Right lobe of liver (tissue), 6 donors: ENCODE data around the gene FBXW5. TPM values are rescaled to one million over a fixed set of nuclear protein-coding genes. Genes with fewer than 3 reads are reported as not detected.
A peak's percentile ranks its signal among the peaks of the same experiment; 100 is the strongest.

ENCODE experiments used
- ATAC-seq, 4 donors: fragments of 200-7000 bp; cut with Tn5 transposase; one replicate each; pipeline ENCODE4 v1.9.1; 2020; ENCODE audit warnings: mild to moderate bottlenecking in 4 of 4, moderate library complexity in 4 of 4
- DNase-seq, 3 donors: peaks; one replicate each; pipeline ENCODE4 v3.0.0-alpha.2; 2020
- H3K27ac ChIP-seq, 3 donors: fragments of 200-600 bp; one replicate each; pipeline ENCODE4 v1.8.0; 2022
- H3K27me3 ChIP-seq, 2 donors: fragments of 200-600 bp; one replicate each; pipeline ENCODE4 v1.8.0; 2022
- H3K36me3 ChIP-seq, 4 donors: fragments of 200-600 bp; sonication (generic) in 1 of 4; one replicate each; pipeline versions ENCODE4 v1.5.1 to v1.8.0; 2017 to 2022; ENCODE audit warnings: control low read depth in 1 of 4
- H3K4me1 ChIP-seq, 4 donors: fragments of 200-600 bp; sonication (generic) in 1 of 4; one replicate each; pipeline versions ENCODE4 v1.5.1 to v1.8.0; 2017 to 2022; ENCODE audit warnings: control low read depth in 1 of 4
- H3K4me3 ChIP-seq, 3 donors: fragments of 200-600 bp; one replicate each; pipeline ENCODE4 v1.8.0; 2022
- H3K9me3 ChIP-seq, 4 donors: fragments of 200-600 bp; sonication (generic) in 1 of 4; one replicate each; pipeline versions ENCODE4 v1.5.1 to v1.8.0; 2017 to 2022; ENCODE audit warnings: control low read depth in 1 of 4
- CTCF ChIP-seq, 4 donors: fragments of 200-600 bp in 3 of 4; fragments of 450-650 bp in 1 of 4; IDR thresholded peaks; one replicate each; pipeline versions ENCODE4 v1.5.1 to v1.8.0; 2016 to 2022; ENCODE audit warnings: antibody characterized with exemption in 4 of 4, mild to moderate bottlenecking in 2 of 4
- POLR2A ChIP-seq: fragments of 450-650 bp; IDR thresholded peaks from one replicate; pipeline ENCODE4 v1.6.1; 2017; ENCODE audit warnings: antibody characterized with exemption, mild to moderate bottlenecking
- WGBS: methylation state at CpG from one replicate; pipeline ENCODE4 v1.1.6; 2018; ENCODE audit warnings: low coverage, low lambda C conversion rate; ENCODE audit not compliant: insufficient coverage; ENCODE audit errors: missing lambda C conversion rate; 5-methylcytosine and 5-hydroxymethylcytosine counted together
- intact Hi-C, 2 donors: fragments of 100-400 bp; cut with DNase I; formaldehyde crosslinking; loops; one replicate each; pipeline versions ENCODE4 v1.11.2 to v1.14.1; 2022
- total RNA-seq, 6 experiments: library from RNA; depleted of rRNA in 2 of 6; stranded (reverse); fragments of >200 nt in 2 of 6; fragmentation: NEBNext Ultra II Directional in 3 of 6; extraction: Animal tissue kit (Norgen Biotek cat#: 25700) in 3 of 6; gene quantifications; one replicate each; pipeline versions ENCODE4 v1.1.0 to v1.2.4, GENCODE V29; 2016 to 2023
- donor health status: DM: no; HTN: yes; CAD: no.
- donor health status: DM: no; HTN: no; CAD: no.
- donor health status: DM: no; HTN: no; CAD: no.
- donor health status: DM: no; HTN: yes; CAD: no.
- donor health status: DM: no; HTN: yes; CAD: no.

The FBXW5 gene
- total RNA-seq, 6 experiments from 2014 or later: 84.0 to 290 (median 97.4) TPM

- peak; percentile 25 to 42 (median 34) for ATAC-seq
- no peaks in the 10 kb centered on the region for H3K36me3 ChIP-seq
- H3K4me1 ChIP-seq: no peaks in the 10 kb centered on the region
- TF ChIP-seq CTCF (IDR thresholded peaks at IDR 0.05) (no peak), POLR2A (no peak)
- H3K9me3 ChIP-seq: no peaks in the 10 kb centered on the region
- intact Hi-C loops: no loop called here
- 70% methylated on average over 6 of the region's 23 CpGs for WGBS
- H3K27ac ChIP-seq: no peak overlapping the region
- H3K27me3 ChIP-seq: no peaks in the 10 kb centered on the region
- H3K4me3 ChIP-seq: no peak overlapping the region
- no peak for DNase-seq
Measured at GRCh38 chr9:136961279-136962065, 16.9 kb upstream of the FBXW5 start.

GRCh38 chr9:136960938-136961275, 16.4 kb upstream of the FBXW5 start:
- intact Hi-C loops: no loop called here
- no peak overlapping the region for H3K27ac ChIP-seq
- H3K4me3 ChIP-seq: no peak overlapping the region
- DNase-seq: no peak
- no peaks in the 10 kb centered on the region for H3K27me3 ChIP-seq
- H3K4me1 ChIP-seq: no peaks in the 10 kb centered on the region
- H3K9me3 ChIP-seq: no peaks in the 10 kb centered on the region
- H3K36me3 ChIP-seq: no peaks in the 10 kb centered on the region
- no CpG with 5 or more reads among the region's 15 CpGs for WGBS
- no peak for TF ChIP-seq CTCF (IDR thresholded peaks at IDR 0.05)
- TF ChIP-seq POLR2A: no peak
- ATAC-seq: no peak

- no peaks in the 10 kb centered on the region for H3K4me1 ChIP-seq
- H3K27ac ChIP-seq: no peak overlapping the region
- ATAC-seq (peak in 2 of 4 donors; percentile 3 to 28), DNase-seq (no peak)
- H3K27me3 ChIP-seq: no peaks in the 10 kb centered on the region
- no peak overlapping the region for H3K4me3 ChIP-seq
- H3K36me3 ChIP-seq: no peaks in the 10 kb centered on the region
- intact Hi-C loops: no loop called here
- no peak for TF ChIP-seq CTCF (IDR thresholded peaks at IDR 0.05)
- no peak for TF ChIP-seq POLR2A
- H3K9me3 ChIP-seq: no peaks in the 10 kb centered on the region
- 69% methylated on average over 12 of the region's 19 CpGs for WGBS
Measured at GRCh38 chr9:136960212-136960937, 15.8 kb upstream of the FBXW5 start.

GRCh38 chr9:136958898-136959850, 14.6 kb upstream of the FBXW5 start:
- no peaks in the 10 kb centered on the region for H3K27me3 ChIP-seq
- no peaks in the 10 kb centered on the region for H3K9me3 ChIP-seq
- H3K36me3 ChIP-seq: no peaks in the 10 kb centered on the region
- no peak overlapping the region for H3K27ac ChIP-seq
- intact Hi-C loops: no loop called here
- no peak for TF ChIP-seq POLR2A
- no peak for TF ChIP-seq CTCF (IDR thresholded peaks at IDR 0.05)
- 30% methylated on average over 2 of the region's 28 CpGs for WGBS
- H3K4me3 ChIP-seq: no peak overlapping the region
- no peaks in the 10 kb centered on the region for H3K4me1 ChIP-seq
- ATAC-seq (no peak), DNase-seq (no peak)
